PC-9 (cell line): ENCODE results near the gene PDE7B. TPM values are rescaled to one million over a fixed set of nuclear protein-coding genes. Genes with fewer than 3 reads are reported as not detected.

ENCODE experiments used
- BruUV-seq: library from RNA; stranded (reverse); fragments of 400-500 nt; replicated peaks from 2 replicates; lab custom pipeline; 2021; lab: Mats Ljungman, UMichigan
- CTCF ChIA-PET: fragments of 300-600 bp; sonication (Branson Sonifier 250); formaldehyde crosslinking; loops from one replicate; lab custom pipeline; 2022; ENCODE audit warnings: antibody characterized with exemption; lab: Charles Lee
- POLR2A ChIA-PET: fragments of 300-600 bp; sonication (Branson Sonifier 250); formaldehyde crosslinking; loops from one replicate; lab custom pipeline; 2022; ENCODE audit warnings: antibody characterized with exemption; ENCODE audit not compliant: unreplicated experiment; lab: Charles Lee
- DNase-seq, 2 experiments: peaks; one replicate each; pipeline versions ENCODE4 v3.0.0 to v3.0.0-alpha.2; 2015 to 2022; ENCODE audit warnings: mixed read lengths in 1 of 2
- H2AFZ ChIP-seq: fragments of 200-600 bp; sonication (generic); 2 replicates; pipeline ENCODE4 v1.8.1; 2017; ENCODE audit warnings: antibody characterized with exemption
- H3F3A ChIP-seq: fragments of 200-600 bp; sonication (generic); 2 replicates; pipeline ENCODE4 v1.8.1; 2017; ENCODE audit warnings: antibody characterized with exemption, mild to moderate bottlenecking, low read depth; ENCODE audit not compliant: insufficient read depth
- H3K27ac ChIP-seq: fragments of 200-600 bp; sonication (generic); 2 replicates; pipeline ENCODE4 v1.6.1; 2016; ENCODE audit warnings: mixed run types
- H3K27me3 ChIP-seq: fragments of 200-600 bp; sonication (generic); 2 replicates; pipeline ENCODE4 v1.6.1; 2016; ENCODE audit warnings: low read depth, mixed run types; ENCODE audit not compliant: insufficient read depth
- H3K36me3 ChIP-seq: fragments of 200-600 bp; sonication (generic); 2 replicates; pipeline ENCODE4 v1.6.1; 2016; ENCODE audit warnings: low read depth, mixed run types
- H3K4me1 ChIP-seq: fragments of 200-600 bp; sonication (generic); replicated peaks from 2 replicates; pipeline ENCODE4 v1.6.1; 2016; ENCODE audit warnings: mixed run types; ENCODE audit not compliant: insufficient read depth
- H3K4me2 ChIP-seq: fragments of 200-600 bp; sonication (generic); 2 replicates; pipeline ENCODE4 v1.6.1; 2017; ENCODE audit warnings: mixed run types
- H3K4me3 ChIP-seq: fragments of 200-600 bp; sonication (generic); 2 replicates; pipeline ENCODE4 v1.6.1; 2016; ENCODE audit warnings: mixed run types
- H3K79me2 ChIP-seq: fragments of 200-600 bp; sonication (generic); 2 replicates; pipeline ENCODE4 v1.6.1; 2017; ENCODE audit warnings: low read depth, mixed run types
- H3K9me2 ChIP-seq: fragments of 200-600 bp; sonication (generic); 2 replicates; pipeline ENCODE4 v1.8.1; 2017; ENCODE audit warnings: mild to moderate bottlenecking; ENCODE audit not compliant: insufficient read depth
- H3K9me3 ChIP-seq: fragments of 200-600 bp; sonication (generic); 2 replicates; pipeline ENCODE4 v1.8.1; 2016; ENCODE audit warnings: low read depth; ENCODE audit not compliant: insufficient read depth
- H4K20me1 ChIP-seq: fragments of 200-600 bp; sonication (generic); 2 replicates; pipeline ENCODE4 v1.8.1; 2017; ENCODE audit not compliant: insufficient read depth
- EZH2 ChIP-seq: fragments of 200-600 bp; sonication (generic); IDR thresholded peaks from 2 replicates; pipeline ENCODE4 v1.8.0; 2017; ENCODE audit warnings: antibody characterized with exemption, low read depth
- intact Hi-C: fragments of 100-400 bp; cut with micrococcal nuclease; formaldehyde crosslinking; loops from one replicate; pipeline ENCODE4 v1.10.0; 2022; ENCODE audit not compliant: unreplicated experiment
- total RNA-seq: library from RNA; stranded (reverse); gene quantifications from 2 replicates; pipeline ENCODE4 v1.2.3, GENCODE V29; 2021
- TF ChIP-seq, protein P1 (sequence below): fragments of 200-600 bp; sonication (generic); conservative IDR thresholded peaks from 2 replicates; pipeline ENCODE4 v1.6.1; 2017; ENCODE audit warnings: mixed run types, antibody characterized with exemption, mild to moderate bottlenecking, moderate library complexity

PDE7B gene
- total RNA-seq, 1 experiment from 2014 or later = 0.31 TPM

DNA sequence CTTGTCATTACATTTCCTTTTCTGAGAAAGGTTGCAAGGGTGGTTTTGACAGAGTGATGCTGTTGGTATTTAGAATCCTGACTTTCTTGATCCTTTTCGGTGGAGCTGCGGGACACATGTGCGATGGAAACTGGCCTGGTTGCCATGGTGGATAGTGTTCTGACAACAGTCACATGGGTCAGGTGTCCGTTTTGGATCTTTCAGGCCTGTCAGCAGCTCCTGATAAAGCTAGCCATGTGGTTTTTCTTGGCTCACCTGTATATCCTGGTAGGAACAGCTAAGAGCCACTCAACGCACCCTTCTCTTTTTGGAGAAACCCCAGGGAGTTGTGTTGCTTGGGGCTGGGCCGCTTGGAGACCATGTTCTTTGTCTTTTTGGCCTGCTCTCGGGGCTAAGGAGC lies 221.2 kb downstream of the PDE7B start:
- no peaks in the 10 kb centered on the region for H3K9me2 ChIP-seq
- no peak for TF ChIP-seq EZH2
- H3K79me2 ChIP-seq = no peaks in the 10 kb centered on the region
- no peak overlapping the region for H3K4me3 ChIP-seq
- peaks cover 11% of the 10 kb centered on the region for H3F3A ChIP-seq
- H3K4me1 ChIP-seq = peaks cover 19% of the 10 kb centered on the region
- no peaks in the 10 kb centered on the region for H3K27me3 ChIP-seq
- H2AFZ ChIP-seq = no peak overlapping the region
- no peak overlapping the region for H3K4me2 ChIP-seq
- no peaks in the 10 kb centered on the region for H3K36me3 ChIP-seq
- DNase-seq = no peak
- H3K27ac ChIP-seq = no peak overlapping the region
- no peaks in the 10 kb centered on the region for H4K20me1 ChIP-seq
- POLR2A ChIA-PET = no interaction called here
- H3K9me3 ChIP-seq = no peaks in the 10 kb centered on the region
- intact Hi-C loops = no loop called here
- CTCF ChIA-PET = no interaction called here
- no TSS peak for BruUV-seq

DNA sequence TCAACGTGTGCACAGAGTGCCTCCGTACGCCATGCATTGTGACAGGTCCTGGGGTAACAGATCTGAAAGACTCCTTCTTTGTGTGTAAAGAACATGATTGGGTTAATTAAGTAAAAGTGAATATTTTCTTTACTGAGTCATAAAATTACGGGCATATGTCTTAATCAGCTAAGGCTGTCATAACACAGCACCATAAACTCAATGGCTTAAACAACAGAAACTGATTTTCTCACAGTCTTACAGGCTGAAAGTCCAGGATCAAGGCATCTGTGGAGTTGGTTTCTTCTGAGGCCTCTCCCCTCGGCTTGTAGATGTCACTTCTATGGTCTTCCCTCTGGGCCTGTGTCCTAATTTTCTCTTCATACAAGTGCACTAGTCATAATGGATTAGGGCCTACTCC lies 221.7 kb downstream of the PDE7B start:
- peaks cover 14% of the 10 kb centered on the region for H3K4me1 ChIP-seq
- BruUV-seq = no TSS peak
- POLR2A ChIA-PET = no interaction called here
- H3K4me2 ChIP-seq = no peak overlapping the region
- no peak overlapping the region for H3K27ac ChIP-seq
- H3K4me3 ChIP-seq = no peak overlapping the region
- intact Hi-C loops = no loop called here
- no peak for TF ChIP-seq EZH2
- TF ChIP-seq, protein P1, sequence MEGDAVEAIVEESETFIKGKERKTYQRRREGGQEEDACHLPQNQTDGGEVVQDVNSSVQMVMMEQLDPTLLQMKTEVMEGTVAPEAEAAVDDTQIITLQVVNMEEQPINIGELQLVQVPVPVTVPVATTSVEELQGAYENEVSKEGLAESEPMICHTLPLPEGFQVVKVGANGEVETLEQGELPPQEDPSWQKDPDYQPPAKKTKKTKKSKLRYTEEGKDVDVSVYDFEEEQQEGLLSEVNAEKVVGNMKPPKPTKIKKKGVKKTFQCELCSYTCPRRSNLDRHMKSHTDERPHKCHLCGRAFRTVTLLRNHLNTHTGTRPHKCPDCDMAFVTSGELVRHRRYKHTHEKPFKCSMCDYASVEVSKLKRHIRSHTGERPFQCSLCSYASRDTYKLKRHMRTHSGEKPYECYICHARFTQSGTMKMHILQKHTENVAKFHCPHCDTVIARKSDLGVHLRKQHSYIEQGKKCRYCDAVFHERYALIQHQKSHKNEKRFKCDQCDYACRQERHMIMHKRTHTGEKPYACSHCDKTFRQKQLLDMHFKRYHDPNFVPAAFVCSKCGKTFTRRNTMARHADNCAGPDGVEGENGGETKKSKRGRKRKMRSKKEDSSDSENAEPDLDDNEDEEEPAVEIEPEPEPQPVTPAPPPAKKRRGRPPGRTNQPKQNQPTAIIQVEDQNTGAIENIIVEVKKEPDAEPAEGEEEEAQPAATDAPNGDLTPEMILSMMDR = no peak
- H3K27me3 ChIP-seq = no peaks in the 10 kb centered on the region
- H2AFZ ChIP-seq = no peak overlapping the region
- H4K20me1 ChIP-seq = no peaks in the 10 kb centered on the region
- no peak for DNase-seq
- CTCF ChIA-PET = no interaction called here
- no peaks in the 10 kb centered on the region for H3K9me3 ChIP-seq
- no peaks in the 10 kb centered on the region for H3K9me2 ChIP-seq
- no peaks in the 10 kb centered on the region for H3K36me3 ChIP-seq
- H3K79me2 ChIP-seq = no peaks in the 10 kb centered on the region
- H3F3A ChIP-seq = peaks cover 7% of the 10 kb centered on the region

DNA sequence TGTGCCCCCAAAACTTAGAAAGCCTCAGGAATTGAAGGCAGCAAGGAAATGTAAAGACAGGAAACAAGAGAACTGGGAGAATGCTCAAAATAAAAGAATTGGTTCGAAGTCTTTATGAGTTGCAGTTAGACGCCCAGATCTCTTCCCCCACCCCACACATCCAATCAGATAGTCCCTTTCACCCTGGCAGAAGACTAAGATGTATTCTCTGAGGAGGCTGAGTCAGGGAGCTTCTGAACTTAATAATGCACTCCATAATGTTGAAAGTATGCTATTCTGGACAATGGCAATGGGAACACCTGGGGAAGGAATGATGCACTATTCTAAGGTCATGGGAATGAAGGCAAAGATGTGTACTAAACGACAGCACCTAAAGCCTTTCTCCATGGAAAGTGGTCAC lies 225.0 kb downstream of the PDE7B start:
- no peak for DNase-seq

More for the DNA sequence above, 225.0 kb downstream of the PDE7B start:
- Histone ChIP-seq H3F3A (no peaks in the 10 kb centered on the region), H3K27me3 (no peaks in the 10 kb centered on the region), H3K27ac (no peak overlapping the region), H3K79me2 (no peaks in the 10 kb centered on the region), H3K36me3 (no peaks in the 10 kb centered on the region), H3K4me1 (no peaks in the 10 kb centered on the region), H3K4me3 (no peak overlapping the region), H2AFZ (no peak overlapping the region), H4K20me1 (no peaks in the 10 kb centered on the region), H3K9me3 (no peaks in the 10 kb centered on the region), H3K4me2 (no peak overlapping the region), H3K9me2 (no peaks in the 10 kb centered on the region)
- CTCF ChIA-PET = no interaction called here
- TF ChIP-seq EZH2 = no peak
- TF ChIP-seq, protein P1 = no peak
- POLR2A ChIA-PET = no interaction called here
- intact Hi-C loops = no loop called here
- no TSS peak for BruUV-seq
